ENCODE measurements around the gene TRERF1. TPM values are rescaled to one million over a fixed set of nuclear protein-coding genes. Genes with fewer than 3 reads are reported as not detected.

Gene TRERF1
- polyA plus RNA-seq, 1 donor (not counting 4 experiments of a cell fraction or from before 2014, with no cell fraction given) = 4.8 TPM

GRCh38 chr6:42453654-42454427 lies 2.1 kb upstream of the TRERF1 start:
- Histone ChIP-seq H3K27ac (ENCODE audit: control insufficient read depth, insufficient read depth, low read length) (no peak overlapping the region), H2AFZ (ENCODE audit: control insufficient read depth, low read length) (no peak overlapping the region), H4K20me1 (ENCODE audit: control insufficient read depth, extremely low read depth, insufficient read depth, low read length) (no peaks in the 10 kb centered on the region), H3K9ac (ENCODE audit: control insufficient read depth, extremely low read depth, insufficient read depth, low read length) (peak overlapping the region; percentile 80), H3K36me3 (ENCODE audit: control insufficient read depth in 2 of 2, extremely low read depth in 1 of 2, insufficient read depth in 2 of 2, low read length in 2 of 2) (no peaks in the 10 kb centered on the region), H3K9me1 (ENCODE audit: control insufficient read depth, extremely low read depth, insufficient read depth, low read length) (no peaks in the 10 kb centered on the region), H3K27me3 (ENCODE audit: control insufficient read depth, extremely low read depth, insufficient read depth, low read length) (no peaks in the 10 kb centered on the region), H3K9me3 (ENCODE audit: control insufficient read depth, low read depth, low read length) (no peaks in the 10 kb centered on the region), H3K4me3 (ENCODE audit: control insufficient read depth in 2 of 3, extremely low read depth in 1 of 3, insufficient read depth in 2 of 3, low read depth in 1 of 3, low read length in 3 of 3) (peak overlapping the region; percentile 69 to 91 (median 69)), H3K79me2 (ENCODE audit: control insufficient read depth, insufficient read depth, low read length) (peaks cover 18% of the 10 kb centered on the region), H3K4me2 (ENCODE audit: control insufficient read depth, extremely low read depth, insufficient read depth, low read depth, low read length) (peak overlapping the region; percentile 86), H3K4me1 (ENCODE audit: control insufficient read depth, extremely low read depth, insufficient read depth, low read length) (peaks cover 32% of the 10 kb centered on the region)
- DNase-seq (ENCODE audit: low read depth, low spot score) (no peak), FAIRE-seq (no peak)
- dilution Hi-C loops (cut with MboI; ENCODE audit: extremely low pct_ligation_motif_present, low sequenced_read_pairs) = no loop called here
- peak; percentile 40 for TF ChIP-seq EZH2 (IDR thresholded peaks at IDR 0.05; ENCODE audit: low read length)
- no peak for TF ChIP-seq CTCF (optimal IDR thresholded peaks at IDR 0.05 in 1 of 3, IDR thresholded peaks at IDR 0.05 in 1 of 3, conservative IDR thresholded peaks at IDR 0.05 in 1 of 3; ENCODE audit: extremely low read depth in 1 of 3, insufficient read depth in 2 of 3, low read length in 3 of 3)

- H3K9me1 ChIP-seq (ENCODE audit: control insufficient read depth, extremely low read depth, insufficient read depth, low read length) = no peaks in the 10 kb centered on the region
- H3K4me1 ChIP-seq (ENCODE audit: control insufficient read depth, extremely low read depth, insufficient read depth, low read length) = peaks cover 36% of the 10 kb centered on the region
- peak overlapping the region; percentile 80 for H3K9ac ChIP-seq (ENCODE audit: control insufficient read depth, extremely low read depth, insufficient read depth, low read length)
- dilution Hi-C loops (cut with MboI; ENCODE audit: extremely low pct_ligation_motif_present, low sequenced_read_pairs) = no loop called here
- H3K9me3 ChIP-seq (ENCODE audit: control insufficient read depth, low read depth, low read length) = no peaks in the 10 kb centered on the region
- no peak overlapping the region for H3K27ac ChIP-seq (ENCODE audit: control insufficient read depth, insufficient read depth, low read length)
- H2AFZ ChIP-seq (ENCODE audit: control insufficient read depth, low read length) = peak overlapping the region; percentile 80
- no peak for DNase-seq (ENCODE audit: low read depth, low spot score)
- peak overlapping the region; percentile 69 to 91 (median 81) for H3K4me3 ChIP-seq (ENCODE audit: control insufficient read depth in 2 of 3, extremely low read depth in 1 of 3, insufficient read depth in 2 of 3, low read depth in 1 of 3, low read length in 3 of 3)
- H3K4me2 ChIP-seq (ENCODE audit: control insufficient read depth, extremely low read depth, insufficient read depth, low read depth, low read length) = peak overlapping the region; percentile 86
- no peaks in the 10 kb centered on the region for H3K27me3 ChIP-seq (ENCODE audit: control insufficient read depth, extremely low read depth, insufficient read depth, low read length)
- FAIRE-seq = no peak
- H4K20me1 ChIP-seq (ENCODE audit: control insufficient read depth, extremely low read depth, insufficient read depth, low read length) = no peaks in the 10 kb centered on the region
- H3K79me2 ChIP-seq (ENCODE audit: control insufficient read depth, insufficient read depth, low read length) = peaks cover 25% of the 10 kb centered on the region
- H3K36me3 ChIP-seq (ENCODE audit: control insufficient read depth in 2 of 2, extremely low read depth in 1 of 2, insufficient read depth in 2 of 2, low read length in 2 of 2) = no peaks in the 10 kb centered on the region
- no peak for TF ChIP-seq CTCF (optimal IDR thresholded peaks at IDR 0.05 in 1 of 3, IDR thresholded peaks at IDR 0.05 in 1 of 3, conservative IDR thresholded peaks at IDR 0.05 in 1 of 3; ENCODE audit: extremely low read depth in 1 of 3, insufficient read depth in 2 of 3, low read length in 3 of 3)
- no peak for TF ChIP-seq EZH2 (IDR thresholded peaks at IDR 0.05; ENCODE audit: low read length)
These were observed 1.4 kb upstream of the TRERF1 start for GRCh38 chr6:42453031-42453653.

All from keratinocyte (primary cell).